ENCODE results near the gene CHRM1.

DNA sequence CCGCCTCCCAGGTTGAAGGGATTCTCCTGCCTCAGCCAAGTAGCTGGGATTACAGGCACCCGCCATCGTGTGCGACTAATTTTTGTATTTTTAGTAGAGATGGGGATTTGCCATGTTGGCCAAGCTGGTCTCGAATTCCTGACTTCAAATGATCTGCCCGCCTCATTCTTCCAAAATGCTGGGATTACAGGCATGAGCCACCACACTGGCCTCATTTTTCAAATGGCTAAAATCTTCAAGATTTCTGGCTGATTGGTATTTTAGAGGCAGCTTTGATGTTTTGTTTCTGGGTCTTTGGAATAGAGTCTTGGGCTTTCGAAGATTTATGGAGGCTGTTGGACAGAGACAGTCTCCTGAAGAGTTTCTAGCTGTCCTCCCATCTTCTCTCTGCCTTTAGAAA, 46.3 kb downstream of the CHRM1 start:
- TF ChIP-seq, protein P1, sequence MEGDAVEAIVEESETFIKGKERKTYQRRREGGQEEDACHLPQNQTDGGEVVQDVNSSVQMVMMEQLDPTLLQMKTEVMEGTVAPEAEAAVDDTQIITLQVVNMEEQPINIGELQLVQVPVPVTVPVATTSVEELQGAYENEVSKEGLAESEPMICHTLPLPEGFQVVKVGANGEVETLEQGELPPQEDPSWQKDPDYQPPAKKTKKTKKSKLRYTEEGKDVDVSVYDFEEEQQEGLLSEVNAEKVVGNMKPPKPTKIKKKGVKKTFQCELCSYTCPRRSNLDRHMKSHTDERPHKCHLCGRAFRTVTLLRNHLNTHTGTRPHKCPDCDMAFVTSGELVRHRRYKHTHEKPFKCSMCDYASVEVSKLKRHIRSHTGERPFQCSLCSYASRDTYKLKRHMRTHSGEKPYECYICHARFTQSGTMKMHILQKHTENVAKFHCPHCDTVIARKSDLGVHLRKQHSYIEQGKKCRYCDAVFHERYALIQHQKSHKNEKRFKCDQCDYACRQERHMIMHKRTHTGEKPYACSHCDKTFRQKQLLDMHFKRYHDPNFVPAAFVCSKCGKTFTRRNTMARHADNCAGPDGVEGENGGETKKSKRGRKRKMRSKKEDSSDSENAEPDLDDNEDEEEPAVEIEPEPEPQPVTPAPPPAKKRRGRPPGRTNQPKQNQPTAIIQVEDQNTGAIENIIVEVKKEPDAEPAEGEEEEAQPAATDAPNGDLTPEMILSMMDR (IDR thresholded peaks at IDR 0.05; ENCODE audit: borderline replicate concordance, extremely low read depth, low read length, poor library complexity, severe bottlenecking): no peak
- TF ChIP-seq EZH2 (IDR thresholded peaks at IDR 0.05; ENCODE audit: borderline replicate concordance, low read depth, low read length, severe bottlenecking): no peak

Data from DND-41 (cell line).